Transverse colon (tissue), 4 donors: ENCODE measurements around the gene ABCC1.

ENCODE experiments used
- EP300 ChIP-seq: sonication (generic); formaldehyde crosslinking; IDR thresholded peaks from one replicate; pipeline ENCODE4 v1.6.1; 2017; ENCODE audit warnings: antibody characterized with exemption, low read depth
- POLR2A ChIP-seq: fragments of 450-650 bp; IDR thresholded peaks from one replicate; pipeline ENCODE4 v1.6.1; 2016; ENCODE audit warnings: antibody characterized with exemption, mild to moderate bottlenecking, moderate library complexity
- POLR2AphosphoS5 ChIP-seq, 3 donors: sonication (generic); formaldehyde crosslinking; IDR thresholded peaks; one replicate each; pipeline ENCODE4 v1.6.1; 2016; ENCODE audit warnings: antibody characterized with exemption in 3 of 3
- TF ChIP-seq, protein P1 (sequence below), 5 experiments: fragments of 200-600 bp in 3 of 5; fragments of 450-650 bp in 2 of 5; sonication (generic) in 3 of 5; IDR thresholded peaks; 1 replicate in 2 of 5; 2 replicates in 3 of 5; pipeline ENCODE4 v1.5.1; 2016 to 2017; ENCODE audit warnings: antibody characterized with exemption in 5 of 5, inconsistent platforms in 3 of 5, mild to moderate bottlenecking in 2 of 5, moderate library complexity in 1 of 5

DNA sequence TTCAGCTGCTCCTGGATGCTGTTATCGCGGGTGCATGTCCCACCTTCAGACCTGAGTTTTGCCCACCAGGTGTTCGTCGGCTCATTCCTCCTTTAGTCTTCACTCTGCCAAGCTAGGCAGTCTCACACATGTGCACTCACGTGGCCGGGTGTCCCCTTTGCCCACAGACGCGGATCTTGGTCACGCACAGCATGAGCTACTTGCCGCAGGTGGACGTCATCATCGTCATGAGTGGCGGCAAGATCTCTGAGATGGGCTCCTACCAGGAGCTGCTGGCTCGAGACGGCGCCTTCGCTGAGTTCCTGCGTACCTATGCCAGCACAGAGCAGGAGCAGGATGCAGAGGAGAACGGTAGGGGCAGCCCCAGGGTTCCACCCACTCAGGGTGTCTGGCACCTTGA lies 140.8 kb downstream of the ABCC1 start:
- no peak for TF ChIP-seq POLR2A
- TF ChIP-seq, protein P1, sequence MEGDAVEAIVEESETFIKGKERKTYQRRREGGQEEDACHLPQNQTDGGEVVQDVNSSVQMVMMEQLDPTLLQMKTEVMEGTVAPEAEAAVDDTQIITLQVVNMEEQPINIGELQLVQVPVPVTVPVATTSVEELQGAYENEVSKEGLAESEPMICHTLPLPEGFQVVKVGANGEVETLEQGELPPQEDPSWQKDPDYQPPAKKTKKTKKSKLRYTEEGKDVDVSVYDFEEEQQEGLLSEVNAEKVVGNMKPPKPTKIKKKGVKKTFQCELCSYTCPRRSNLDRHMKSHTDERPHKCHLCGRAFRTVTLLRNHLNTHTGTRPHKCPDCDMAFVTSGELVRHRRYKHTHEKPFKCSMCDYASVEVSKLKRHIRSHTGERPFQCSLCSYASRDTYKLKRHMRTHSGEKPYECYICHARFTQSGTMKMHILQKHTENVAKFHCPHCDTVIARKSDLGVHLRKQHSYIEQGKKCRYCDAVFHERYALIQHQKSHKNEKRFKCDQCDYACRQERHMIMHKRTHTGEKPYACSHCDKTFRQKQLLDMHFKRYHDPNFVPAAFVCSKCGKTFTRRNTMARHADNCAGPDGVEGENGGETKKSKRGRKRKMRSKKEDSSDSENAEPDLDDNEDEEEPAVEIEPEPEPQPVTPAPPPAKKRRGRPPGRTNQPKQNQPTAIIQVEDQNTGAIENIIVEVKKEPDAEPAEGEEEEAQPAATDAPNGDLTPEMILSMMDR (IDR thresholded peaks at IDR 0.05) = no peak
- no peak for TF ChIP-seq EP300
- no peak for TF ChIP-seq POLR2AphosphoS5 (IDR thresholded peaks at IDR 0.05)
